ENCODE results near the gene CD247.

CD247 gene

DNA sequence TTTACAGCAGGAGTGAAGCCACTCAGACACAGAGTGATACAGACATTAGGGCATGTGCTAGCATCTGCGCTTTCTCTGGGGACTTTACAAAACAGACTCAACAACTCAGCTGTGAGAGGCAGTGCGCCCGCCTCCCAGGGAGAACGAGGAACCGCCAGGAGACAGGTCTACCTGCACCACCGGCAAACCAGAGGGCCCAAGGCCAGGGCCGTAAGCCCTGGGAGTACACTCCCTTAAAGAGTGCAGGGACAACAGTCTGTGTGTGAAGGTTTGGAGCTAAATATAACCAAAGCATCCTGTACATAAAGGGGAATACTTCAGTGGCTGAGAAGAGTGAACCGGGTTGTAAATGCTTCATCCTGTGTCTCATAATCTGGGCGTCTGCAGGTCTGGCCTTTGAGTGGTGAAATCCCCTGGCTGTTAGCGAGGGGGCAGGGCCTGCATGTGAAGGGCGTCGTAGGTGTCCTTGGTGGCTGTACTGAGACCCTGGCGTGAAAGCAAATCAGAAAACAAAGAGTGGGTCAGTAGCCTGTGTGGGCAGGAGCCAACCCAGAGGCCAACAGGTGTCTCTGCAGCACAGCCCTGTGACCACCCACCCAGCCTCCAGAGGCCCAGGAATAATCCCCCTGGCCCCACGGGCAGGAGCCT lies 86.9 kb downstream of the CD247 start:
- TF ChIP-seq GATA2 (IDR thresholded peaks at IDR 0.05; ENCODE audit: low read depth, low read length), result no peak
- no peak for TF ChIP-seq GATA3 (IDR thresholded peaks at IDR 0.05; ENCODE audit: low read depth, low read length)

DNA sequence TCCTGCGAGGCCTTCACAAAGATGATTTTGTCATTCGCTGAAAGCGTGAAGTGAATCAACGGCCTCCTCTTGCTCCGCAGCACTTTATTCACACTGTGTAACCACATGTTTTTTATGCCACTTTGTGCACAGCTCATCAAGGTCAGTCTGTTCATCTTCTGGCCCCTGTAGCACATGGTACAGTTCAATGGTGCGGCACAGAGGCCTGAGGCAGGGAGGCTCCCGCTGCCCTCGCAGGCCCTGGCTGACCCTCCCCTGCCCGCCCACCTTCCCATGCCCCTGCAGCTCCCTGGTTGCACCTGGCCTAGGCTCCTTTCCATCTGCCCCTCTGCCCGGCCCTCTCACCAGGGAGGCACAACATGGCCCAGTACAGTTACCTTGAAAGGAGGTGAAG lies 87.5 kb downstream of the CD247 start:
- TF ChIP-seq GATA3 (IDR thresholded peaks at IDR 0.05; ENCODE audit: low read depth, low read length), result no peak
- TF ChIP-seq GATA2 (IDR thresholded peaks at IDR 0.05; ENCODE audit: low read depth, low read length), result no peak

- TF ChIP-seq GATA3 (IDR thresholded peaks at IDR 0.05; ENCODE audit: low read depth, low read length) (no peak), GATA2 (IDR thresholded peaks at IDR 0.05; ENCODE audit: low read depth, low read length) (no peak)
Observed at GRCh38 chr1:167430134-167430848, 88.0 kb downstream of the CD247 start.

GRCh38 chr1:167429612-167430011 lies 88.7 kb downstream of the CD247 start:
- TF ChIP-seq GATA3 (IDR thresholded peaks at IDR 0.05; ENCODE audit: low read depth, low read length) (no peak), GATA2 (IDR thresholded peaks at IDR 0.05; ENCODE audit: low read depth, low read length) (no peak)

- TF ChIP-seq GATA3 (IDR thresholded peaks at IDR 0.05; ENCODE audit: low read depth, low read length) (no peak), GATA2 (IDR thresholded peaks at IDR 0.05; ENCODE audit: low read depth, low read length) (no peak)
Observed at GRCh38 chr1:167428395-167428794, 89.9 kb downstream of the CD247 start.

GRCh38 chr1:167427848-167428247 lies 90.5 kb downstream of the CD247 start:
- no peak for TF ChIP-seq GATA3 (IDR thresholded peaks at IDR 0.05; ENCODE audit: low read depth, low read length)

- no peak for TF ChIP-seq GATA2 (IDR thresholded peaks at IDR 0.05; ENCODE audit: low read depth, low read length)
- no peak for TF ChIP-seq GATA3 (IDR thresholded peaks at IDR 0.05; ENCODE audit: low read depth, low read length)
Observed at GRCh38 chr1:167426716-167427115, 91.6 kb downstream of the CD247 start.

GRCh38 chr1:167425482-167425881 lies 92.8 kb downstream of the CD247 start:
- TF ChIP-seq GATA3 (IDR thresholded peaks at IDR 0.05; ENCODE audit: low read depth, low read length) (no peak), GATA2 (IDR thresholded peaks at IDR 0.05; ENCODE audit: low read depth, low read length) (no peak)

DNA sequence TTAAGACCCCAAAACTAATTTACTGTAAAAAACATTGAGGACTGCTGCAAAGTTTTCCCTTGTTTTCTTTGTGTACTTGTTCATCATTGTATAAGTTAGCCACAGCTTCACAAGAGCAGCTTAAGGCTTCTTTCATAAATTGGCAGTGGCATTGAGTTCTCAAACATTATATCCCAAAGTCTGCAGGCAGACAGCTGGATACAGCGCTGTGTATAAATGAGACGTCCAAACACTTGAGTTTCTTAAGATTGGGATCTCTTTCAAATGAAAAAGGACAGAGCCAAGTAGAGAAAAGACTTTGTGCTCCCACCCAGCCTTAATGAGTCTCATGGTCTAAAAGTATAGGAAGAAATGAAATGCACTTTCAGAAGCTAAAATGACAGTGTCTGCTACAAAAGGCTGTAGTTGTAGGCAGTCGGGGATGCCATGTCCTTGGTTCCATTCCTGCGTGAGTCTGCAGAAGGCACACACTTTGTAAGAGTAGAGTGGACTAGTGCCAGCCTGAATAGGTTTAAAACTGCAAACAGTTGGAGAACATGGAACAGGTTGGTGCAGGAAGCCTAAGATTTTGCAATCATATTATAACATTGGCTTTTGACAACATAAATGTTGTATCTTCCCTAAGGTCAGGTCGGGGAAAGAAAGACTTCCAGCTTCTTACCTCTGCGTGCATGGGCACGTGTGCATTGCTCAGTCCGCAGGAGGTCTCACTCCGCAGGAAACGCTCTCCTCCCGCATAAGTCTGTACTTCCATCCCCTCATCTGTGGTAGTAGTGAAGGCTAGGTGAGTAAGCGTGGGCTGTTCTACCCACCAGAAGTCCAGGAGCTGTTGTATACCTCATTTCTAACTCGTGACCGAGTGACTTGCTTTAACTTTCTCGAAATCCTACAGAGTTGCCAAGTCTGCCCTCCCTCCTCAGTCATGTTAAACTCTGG lies 94.4 kb downstream of the CD247 start:
- TF ChIP-seq GATA2 (IDR thresholded peaks at IDR 0.05; ENCODE audit: low read depth, low read length) (no peak), GATA3 (IDR thresholded peaks at IDR 0.05; ENCODE audit: low read depth, low read length) (no peak)

DNA sequence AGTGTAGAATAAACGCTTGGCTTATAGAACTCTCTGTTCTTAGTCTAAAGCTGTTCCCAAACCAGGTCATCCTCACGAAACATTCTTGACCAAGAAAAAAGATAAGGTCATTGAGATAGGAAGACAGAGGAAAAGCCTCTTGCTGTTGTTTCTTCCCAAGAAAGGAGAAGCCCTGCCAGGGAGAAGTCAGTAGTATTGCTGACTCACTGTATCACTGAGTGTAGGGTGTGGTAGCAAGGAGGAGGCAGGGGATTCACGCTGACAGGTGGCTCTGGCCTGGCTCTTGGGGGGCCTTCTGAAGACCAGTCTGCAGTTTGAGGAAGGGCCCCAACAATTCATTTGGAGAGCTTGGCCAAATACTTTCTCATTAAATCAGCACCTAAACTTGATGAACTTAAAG lies 97.8 kb downstream of the CD247 start:
- TF ChIP-seq GATA2 (IDR thresholded peaks at IDR 0.05; ENCODE audit: low read depth, low read length) (no peak), GATA3 (IDR thresholded peaks at IDR 0.05; ENCODE audit: low read depth, low read length) (no peak)

GRCh38 chr1:167419245-167419644 lies 99.1 kb downstream of the CD247 start:
- TF ChIP-seq GATA3 (IDR thresholded peaks at IDR 0.05; ENCODE audit: low read depth, low read length) (no peak), GATA2 (IDR thresholded peaks at IDR 0.05; ENCODE audit: low read depth, low read length) (no peak)

DNA sequence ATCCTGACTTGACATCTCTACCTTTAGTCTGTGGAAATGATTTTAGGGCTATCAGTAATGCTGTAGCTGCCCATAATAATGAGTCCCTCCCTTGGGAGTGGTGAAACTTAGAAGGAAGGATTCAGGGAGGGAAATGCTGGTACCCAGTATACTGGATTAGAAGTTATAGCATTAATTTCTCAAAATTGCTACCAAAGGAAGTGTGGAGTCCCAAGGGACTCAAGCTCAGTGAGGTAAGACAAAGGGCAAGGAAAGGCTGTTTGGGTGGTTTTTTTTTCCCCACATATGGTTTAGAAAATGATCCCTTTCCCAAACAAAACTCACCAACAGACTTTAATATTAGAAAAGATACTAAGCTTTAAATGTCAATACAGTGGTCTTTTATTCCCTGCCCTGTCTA lies 99.9 kb downstream of the CD247 start:
- TF ChIP-seq GATA3 (IDR thresholded peaks at IDR 0.05; ENCODE audit: low read depth, low read length) (no peak), GATA2 (IDR thresholded peaks at IDR 0.05; ENCODE audit: low read depth, low read length) (no peak)

DNA sequence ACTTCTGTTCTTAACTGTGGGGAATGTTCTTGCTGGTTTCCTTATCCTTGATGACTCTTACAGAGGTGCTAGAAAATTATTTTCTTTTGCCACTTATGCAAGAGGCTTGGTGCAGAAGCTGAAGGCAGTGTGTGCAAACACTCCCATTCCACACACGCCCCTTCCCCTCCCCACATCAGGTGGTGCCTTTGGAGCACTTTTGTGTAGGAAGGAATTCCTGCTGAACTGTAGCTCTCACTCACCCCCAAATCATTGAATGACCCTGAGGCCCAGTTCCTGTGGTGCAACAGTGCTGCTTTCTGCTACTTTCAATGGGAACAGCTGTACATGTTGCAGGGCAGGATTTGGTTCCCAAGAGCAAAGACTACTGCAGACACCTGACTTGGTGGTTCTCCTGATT lies 101.8 kb downstream of the CD247 start:
- TF ChIP-seq GATA3 (IDR thresholded peaks at IDR 0.05; ENCODE audit: low read depth, low read length) (no peak), GATA2 (IDR thresholded peaks at IDR 0.05; ENCODE audit: low read depth, low read length) (no peak)

DNA sequence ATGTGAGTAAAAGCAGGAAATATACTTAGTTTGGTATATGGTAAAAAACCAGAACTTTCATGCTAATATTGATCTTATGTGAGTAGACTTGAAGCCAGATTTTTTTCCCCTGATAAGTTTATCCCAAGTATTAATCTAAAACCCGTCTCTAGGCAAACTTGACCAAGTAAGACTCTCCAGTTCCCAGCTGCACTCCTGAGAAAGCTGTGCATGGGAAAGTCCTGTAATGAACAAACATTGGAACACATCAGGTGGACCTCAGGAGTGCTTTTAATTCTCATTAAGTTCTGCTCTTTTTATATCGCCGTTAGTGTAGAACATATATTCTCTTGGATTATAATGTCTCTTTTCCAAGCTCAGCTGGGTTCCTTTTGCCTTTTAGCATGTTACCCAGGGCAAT lies 105.0 kb downstream of the CD247 start:
- no peak for TF ChIP-seq GATA3 (IDR thresholded peaks at IDR 0.05; ENCODE audit: low read depth, low read length)
- TF ChIP-seq GATA2 (IDR thresholded peaks at IDR 0.05; ENCODE audit: low read depth, low read length), result no peak
